Hematopoietic multipotent progenitor cell treated with erythropoietin and hydrocortisone succinate and interleukin-3 and kit ligand, for 15 days (in vitro differentiated cells): ENCODE data around the gene HSPA8.

Experiments
- DNase-seq: peaks from one replicate; pipeline ENCODE4 v3.0.0-alpha.2; 2015; ENCODE audit warnings: low spot score

The HSPA8 gene

DNA sequence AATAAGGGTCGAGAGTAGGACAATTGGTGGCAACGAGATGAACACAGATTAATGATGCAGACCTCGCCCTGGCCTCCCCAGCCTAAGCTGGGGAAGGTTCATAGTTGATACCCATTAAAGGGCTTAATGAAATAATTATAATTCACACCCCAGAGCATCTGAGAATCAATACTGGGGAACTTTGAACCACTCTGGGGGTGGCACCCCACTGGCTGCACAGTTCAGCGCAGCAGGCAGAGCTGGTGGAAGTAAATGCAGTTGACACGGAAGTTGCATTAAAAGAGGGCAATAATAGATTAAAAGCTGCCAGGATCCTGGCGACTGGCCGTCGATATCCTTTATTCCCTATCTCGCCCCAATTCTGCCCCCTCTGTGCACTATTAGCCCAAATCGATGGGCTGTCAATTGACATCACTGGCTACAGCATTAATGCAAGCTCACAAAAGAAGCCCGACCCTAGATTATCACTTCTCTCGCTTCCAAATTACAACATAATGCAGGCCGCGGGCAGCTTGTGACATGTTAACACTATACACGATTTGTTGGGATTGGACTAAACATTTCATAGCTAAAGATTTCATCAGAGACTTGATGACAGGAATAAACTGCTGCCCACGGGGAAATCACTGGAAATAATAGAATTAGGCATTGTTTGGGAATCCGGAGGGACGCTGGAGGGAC, 14.5 kb downstream of the HSPA8 start:
- DNase-seq = no peak

DNA sequence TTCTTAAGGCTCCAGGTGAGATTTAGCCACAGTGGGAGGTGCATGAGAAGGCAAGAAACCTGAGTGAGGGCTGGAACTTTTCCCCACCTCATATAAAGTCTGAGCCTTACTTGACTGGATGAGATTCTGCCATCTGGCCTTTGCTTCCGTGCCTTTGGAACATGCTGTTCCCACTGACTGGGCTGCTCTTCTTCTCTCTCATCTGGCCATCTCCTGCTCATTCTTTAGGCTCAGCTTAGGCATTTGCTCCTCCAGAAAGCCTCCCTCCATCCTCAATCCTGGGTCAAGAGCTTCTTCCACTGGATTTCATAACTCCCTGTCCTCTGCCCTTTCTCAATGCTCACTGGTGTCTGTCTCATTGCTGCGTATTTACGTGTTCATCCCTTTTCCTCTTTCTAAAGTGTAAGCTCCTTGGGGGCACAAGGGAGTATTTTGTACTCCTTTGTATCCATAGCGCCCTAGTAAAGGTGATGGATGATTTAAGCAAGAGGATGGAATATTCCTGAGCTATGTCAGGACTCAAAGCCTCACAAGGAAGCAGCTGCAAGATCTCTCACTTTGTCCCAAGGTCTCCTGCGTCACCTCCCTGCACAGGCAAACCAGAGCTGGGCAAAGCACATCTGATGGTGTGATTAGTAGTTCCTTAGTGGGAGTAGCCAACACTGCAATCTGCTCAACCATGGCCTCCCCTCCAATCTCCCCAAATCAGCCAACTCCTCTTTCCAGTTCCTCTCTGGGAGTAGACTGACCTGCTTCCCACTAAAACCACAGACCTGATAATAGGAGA, 15.3 kb downstream of the HSPA8 start:
- no peak for DNase-seq

DNA sequence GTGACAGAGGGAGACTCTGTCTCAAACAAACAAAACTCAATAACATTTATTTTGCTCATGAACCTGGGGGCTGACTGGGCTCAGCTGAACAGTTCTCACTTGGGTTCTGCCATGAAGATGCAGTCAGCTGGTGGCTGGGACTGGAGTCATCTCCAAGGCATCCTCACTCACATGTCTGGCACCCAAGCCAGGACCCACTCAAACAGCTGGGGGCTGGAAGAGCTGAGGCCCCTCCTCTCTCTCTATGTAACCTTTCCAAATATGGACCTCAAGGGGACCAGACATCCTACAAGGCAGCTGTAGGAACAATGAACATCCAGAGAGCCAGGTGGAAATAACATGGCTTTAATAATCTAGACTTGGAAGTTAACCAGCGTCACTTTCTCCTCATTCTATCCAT, 16.8 kb downstream of the HSPA8 start:
- DNase-seq = no peak

DNA sequence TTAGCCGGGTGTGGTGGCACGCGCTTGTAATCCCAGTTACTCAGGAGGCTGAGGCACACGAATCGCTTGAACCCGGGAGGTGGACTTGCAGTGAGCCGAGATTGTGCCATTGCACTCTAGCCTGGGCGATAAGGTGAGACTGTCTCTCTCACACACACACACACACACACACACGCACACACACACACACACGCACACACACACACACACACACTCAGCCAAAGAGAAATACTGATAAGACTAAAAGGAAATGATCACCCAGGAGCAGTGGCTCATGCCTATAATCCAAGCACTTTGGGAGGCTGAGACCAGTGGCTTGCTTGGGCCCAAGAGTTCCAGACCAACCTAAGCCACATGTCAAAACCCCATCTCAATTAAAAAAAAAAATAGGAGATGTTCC, 20.8 kb downstream of the HSPA8 start:
- DNase-seq = no peak

DNA sequence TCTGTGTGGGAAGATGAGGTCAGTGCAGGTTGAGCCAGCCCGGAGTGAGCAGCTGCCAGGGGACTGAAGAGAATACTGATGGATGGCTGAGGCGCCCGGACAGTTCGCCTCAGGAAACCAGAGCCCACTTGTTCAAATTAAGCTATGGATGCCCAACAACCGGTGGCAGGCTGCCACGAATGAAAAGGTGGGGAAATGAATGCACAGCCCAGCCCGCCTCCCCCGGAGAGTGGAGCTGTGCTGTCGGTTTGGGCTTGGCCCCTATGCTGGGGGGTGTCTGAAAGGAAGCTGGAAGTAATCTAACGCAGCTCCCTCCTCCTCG, 21.9 kb downstream of the HSPA8 start:
- no peak for DNase-seq

DNA sequence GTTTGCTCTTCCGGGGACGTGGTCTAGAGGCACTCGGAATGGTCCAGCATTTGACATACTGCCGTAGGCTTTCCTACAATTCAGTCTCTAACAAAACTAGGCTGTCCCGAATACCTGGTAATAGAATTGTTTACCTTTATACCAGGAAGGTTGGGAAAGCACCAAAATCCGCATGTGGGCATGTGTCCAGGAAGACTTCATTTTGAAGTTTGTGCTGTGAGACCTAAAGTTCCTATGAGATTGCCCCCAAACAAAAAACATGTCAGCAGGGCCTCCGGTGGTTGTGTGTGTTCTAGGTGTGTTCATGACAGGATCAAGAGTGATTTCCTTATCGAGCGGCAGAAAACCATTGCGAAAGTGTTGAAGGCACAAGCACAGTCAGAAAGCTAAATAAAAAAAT, 26.1 kb downstream of the HSPA8 start:
- DNase-seq = no peak

DNA sequence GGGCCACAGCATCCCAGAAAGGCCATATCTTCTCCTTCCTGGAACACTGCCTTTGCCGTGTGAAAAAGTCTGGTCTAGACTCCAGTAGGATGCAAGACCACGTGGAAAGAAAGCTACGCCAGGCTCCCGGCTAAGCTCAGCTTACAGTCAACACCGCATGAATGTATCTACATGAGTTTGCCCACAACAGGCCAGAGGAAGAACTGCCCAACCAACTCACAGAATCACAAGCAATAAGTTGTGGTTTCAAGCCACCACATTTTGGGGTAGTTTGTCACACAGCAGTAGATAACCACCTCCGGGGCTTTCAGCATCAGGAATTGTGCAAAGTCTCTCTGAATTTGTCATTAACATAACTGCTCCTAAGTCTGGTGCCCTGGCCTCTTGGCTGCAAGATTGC, 27.3 kb downstream of the HSPA8 start:
- DNase-seq = no peak

DNA sequence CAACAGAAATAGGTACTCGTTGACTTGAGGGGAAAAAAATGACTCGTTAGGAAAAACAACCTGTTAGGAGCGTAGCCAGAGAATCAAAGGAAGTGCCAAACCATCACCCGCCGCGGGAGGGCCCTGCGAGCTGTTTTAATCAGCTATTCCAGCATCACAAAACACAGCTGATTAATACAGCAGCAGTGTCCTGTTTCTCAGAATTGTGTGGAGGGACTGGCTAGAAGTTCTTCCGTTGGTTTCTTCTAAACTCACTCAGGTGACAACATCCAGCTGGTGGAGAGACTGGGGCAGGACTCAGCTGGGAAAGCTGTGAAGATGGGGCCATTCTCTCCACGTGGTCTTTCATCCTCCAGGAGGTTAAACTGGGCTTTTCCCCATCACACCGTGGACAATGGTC, 28.0 kb downstream of the HSPA8 start:
- no peak for DNase-seq

DNA sequence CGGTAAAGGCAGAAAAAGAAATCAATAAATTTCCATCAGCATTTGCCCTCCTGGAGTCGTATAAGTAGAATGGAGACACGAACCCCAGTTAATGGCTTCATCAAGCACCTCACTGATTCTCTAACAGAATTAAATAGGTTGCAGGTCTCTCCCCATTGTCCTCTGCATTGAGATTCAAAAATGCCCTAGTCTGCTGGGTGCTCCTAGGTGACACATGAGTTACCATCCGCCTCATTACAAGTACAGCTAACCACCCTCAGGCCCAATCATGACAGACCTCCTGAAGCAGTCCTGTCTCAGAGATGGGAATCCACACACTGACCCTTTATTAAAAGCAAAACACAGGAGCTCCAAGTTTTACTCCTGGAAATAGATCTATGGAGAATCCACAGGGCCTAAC, 31.4 kb downstream of the HSPA8 start:
- DNase-seq = no peak

DNA sequence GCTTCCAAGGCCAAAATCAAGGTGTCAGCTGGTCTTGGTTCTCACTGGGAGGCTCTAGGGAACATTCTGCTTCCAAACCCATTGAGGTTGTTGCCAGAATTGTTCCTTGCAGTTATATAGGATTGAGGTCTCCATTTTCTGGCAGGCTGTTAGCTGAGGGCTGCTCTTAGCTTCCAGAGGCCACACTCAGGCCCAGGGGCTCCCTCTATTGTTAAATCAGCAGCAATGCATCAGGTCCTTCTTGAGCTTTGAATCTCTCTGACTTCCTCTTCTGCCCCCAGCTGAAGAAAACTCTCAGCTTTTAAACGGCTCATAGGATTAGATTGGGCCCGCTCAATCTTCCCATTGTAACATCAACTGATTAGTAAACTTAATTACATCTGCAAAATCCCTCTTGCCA, 41.0 kb downstream of the HSPA8 start:
- no peak for DNase-seq

DNA sequence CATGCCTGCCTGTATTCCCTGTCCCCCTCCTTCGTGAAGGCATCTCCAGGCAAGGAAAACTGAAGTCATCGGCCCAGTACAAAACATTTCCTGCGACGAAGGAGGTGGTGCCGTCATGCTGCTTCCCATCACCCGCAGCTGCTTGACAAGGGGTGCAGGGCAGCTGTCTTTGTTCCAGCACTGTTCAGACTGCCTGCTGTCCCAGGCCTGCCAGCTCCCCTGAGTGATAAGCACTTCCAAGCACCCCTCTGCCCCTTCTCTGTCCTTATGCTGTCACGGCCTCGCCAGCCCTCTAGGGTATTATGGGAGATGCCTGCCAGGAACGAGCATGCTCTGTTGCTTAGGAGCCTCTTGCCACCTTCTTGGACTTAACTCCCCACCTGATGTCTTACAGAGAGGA, 43.2 kb downstream of the HSPA8 start:
- no peak for DNase-seq

DNA sequence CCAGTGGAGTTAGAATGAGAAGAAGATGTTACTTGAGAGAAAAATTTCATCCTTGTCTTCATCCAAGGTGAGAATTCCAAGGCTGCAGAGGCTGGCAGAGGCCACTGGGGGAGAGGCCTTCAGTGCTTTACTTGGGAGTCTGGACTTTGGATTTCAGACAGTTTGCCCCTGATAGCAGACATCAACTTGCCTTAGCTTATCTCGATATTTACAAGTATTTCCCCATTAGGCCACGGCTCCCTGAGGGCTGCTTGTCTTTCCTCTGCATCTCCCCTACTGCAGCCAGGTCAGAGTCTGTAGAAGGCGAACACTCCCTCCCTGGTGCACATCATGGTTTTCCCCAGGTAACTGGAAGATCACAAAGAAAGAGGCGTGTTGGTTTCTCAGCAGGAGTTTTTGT, 50.4 kb downstream of the HSPA8 start:
- DNase-seq = no peak
